GM18507 (cell line): Measurements from ENCODE around the gene VPS72.
"Not testable (repeated sequence)": the region's sequence is repeated elsewhere in the genome, so short reads cannot be mapped to it uniquely, and the experiment has no call there.

Experiments used
- DNase-seq: peaks from one replicate; pipeline ENCODE4 v3.0.0; 2011; ENCODE audit warnings: low read depth; ENCODE audit not compliant: insufficient read length; ENCODE audit errors: extremely low spot score
- FAIRE-seq: peaks from 2 replicates; lab custom pipeline; 2011; peaks lifted over from hg19 to GRCh38; lab: Jason Lieb, UNC

VPS72 gene

DNA sequence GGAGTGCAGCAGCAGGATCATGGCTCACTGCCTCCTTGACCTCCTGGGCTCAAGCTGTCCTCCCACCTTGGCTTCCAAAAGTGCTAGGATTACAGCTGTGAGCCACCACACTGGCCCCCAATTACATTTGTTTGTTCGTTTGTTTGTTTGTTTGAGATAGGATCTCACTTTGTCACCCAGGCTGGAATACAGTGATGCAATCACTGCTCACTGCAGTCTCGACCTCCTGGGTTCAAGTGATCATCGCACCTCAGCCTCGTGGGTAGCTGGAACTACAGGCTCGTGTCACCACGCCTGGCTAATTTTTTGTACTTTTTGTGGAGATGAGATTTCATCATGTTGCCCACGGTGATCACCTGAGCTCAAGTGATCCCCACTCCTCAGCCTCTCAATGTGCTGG, 2.0 kb upstream of the VPS72 start:
- DNase-seq, result no peak
- no peak for FAIRE-seq

DNA sequence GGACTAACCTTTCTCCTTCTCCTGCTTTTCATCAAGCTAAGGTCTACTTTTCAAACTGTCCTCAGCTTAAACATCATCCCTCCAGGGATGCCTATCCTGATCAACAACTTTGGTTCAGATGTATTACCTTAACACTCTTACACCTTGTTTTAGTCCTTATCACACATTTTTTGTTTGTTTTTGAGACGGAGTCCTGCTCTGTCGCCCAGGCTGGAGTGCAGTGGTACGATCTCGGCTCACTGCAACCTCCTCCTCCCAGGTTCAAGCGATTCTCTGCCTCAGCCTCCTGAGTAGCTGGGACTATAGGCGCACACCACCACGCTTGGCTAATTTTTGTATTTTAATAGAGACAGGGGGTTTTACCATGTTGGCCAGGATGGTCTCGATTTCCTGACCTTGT, 1.3 kb downstream of the VPS72 start:
- not testable (repeated sequence) for DNase-seq, FAIRE-seq

GRCh38 chr1:151187205-151187604, 2.8 kb downstream of the VPS72 start:
- FAIRE-seq (no peak), DNase-seq (no peak)

DNA sequence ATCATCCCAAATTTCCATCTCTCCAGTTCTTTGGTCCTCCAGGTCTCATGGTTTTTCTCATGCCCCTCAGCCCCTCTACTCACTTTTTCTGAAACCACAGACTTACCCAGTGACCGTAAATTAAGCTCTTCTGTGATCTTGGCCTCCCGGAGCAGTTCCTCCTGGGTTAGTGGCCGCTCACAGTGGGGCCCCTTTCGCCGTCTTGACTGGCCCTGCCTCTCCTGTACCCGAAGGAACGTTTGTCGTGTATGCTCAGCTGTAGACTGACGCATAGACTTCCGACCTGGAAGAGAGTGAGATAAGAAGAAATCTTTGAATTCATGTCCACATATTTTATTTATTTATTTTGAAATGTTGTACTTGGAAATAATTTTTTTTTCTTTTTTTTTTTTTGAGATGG, 5.8 kb downstream of the VPS72 start:
- DNase-seq, result no peak
- no peak for FAIRE-seq

DNA sequence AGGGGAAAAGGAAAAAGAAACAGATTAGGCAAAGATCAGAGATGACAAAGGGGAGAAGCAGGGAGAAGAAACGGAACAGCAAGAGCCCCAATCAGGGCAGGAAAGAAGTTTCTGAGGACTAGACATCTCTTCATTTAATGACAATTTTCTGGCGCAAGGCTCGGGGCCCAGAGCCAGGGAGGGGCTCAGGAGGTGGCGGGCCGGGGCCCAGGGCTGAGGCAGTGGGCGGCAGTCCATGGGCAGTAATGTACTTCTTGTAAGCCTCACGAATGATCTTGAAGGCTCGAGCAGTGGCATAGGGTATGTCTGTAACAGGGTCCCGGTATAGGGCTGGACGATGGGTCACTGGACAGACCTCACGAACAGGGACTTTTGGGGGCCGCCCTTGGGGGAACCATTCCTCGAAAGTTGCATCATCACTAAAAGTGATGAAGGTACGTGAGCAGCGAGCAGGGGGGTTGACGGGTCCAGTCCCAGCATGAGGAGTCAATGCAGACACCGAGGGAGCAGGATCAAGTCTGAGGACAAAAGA, 13.4 kb downstream of the VPS72 start:
- no peak for FAIRE-seq
- no peak for DNase-seq

DNA sequence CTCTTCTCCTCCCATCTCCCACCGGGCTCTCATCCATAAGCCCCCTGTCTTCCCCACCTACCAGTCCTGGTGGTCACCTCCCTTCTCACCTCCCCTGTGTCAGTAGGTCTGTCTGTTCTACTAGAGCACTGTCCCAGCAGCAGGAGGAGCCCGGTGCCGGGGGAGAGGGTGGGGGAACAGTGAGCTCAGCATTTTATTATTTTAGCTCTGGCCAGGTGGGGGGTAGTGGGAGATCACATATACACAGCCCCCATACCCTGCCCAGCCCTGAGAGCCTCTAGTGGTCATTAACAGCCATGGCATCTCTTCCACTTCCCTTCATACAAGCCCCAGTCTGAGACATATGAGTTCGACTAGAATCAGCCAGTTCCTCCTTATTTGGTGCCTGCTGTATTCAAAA, 14.1 kb downstream of the VPS72 start, which contains the start of gene TMOD4:
Gene TMOD4, minus strand, starts transcription at position 119 of the 400 bp plus-strand sequence. CDS start 1,106 bp downstream, outside the sequence.
- DNase-seq (no peak), FAIRE-seq (no peak)

DNA sequence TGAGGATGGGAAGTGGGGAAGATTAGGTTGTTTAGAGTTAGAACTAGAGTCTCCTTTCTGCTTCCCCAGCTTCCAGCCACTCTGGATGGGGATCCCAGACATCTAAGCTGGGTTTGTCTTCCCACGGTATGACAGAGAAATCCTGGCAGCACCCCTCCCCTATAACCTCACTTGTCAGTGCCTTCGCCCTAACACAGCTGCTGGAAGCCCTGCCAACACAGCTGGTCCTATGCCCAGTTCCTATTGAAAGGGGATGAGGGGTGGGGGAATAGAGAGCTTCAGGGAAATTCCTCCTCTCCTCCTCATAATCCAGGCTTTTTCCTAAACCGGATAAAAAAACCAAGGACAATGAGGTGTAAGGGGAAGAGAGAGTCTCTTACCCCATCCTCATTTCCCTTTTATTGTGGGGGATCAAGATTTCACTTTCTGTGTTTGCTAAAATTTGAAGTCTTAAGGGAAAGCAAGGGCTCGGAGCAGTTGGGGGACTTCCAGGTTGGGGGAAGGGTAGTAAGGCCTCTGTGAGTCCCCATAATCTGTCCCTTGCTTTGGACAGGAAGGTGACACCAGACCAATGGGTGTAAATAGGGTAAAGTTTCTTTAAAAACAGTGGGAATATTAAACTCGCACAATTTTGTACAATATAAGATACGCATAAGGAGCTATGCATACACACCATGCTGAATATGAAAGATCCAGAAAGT, 14.8 kb downstream of the VPS72 start:
- DNase-seq, result no peak
- FAIRE-seq, result no peak

DNA sequence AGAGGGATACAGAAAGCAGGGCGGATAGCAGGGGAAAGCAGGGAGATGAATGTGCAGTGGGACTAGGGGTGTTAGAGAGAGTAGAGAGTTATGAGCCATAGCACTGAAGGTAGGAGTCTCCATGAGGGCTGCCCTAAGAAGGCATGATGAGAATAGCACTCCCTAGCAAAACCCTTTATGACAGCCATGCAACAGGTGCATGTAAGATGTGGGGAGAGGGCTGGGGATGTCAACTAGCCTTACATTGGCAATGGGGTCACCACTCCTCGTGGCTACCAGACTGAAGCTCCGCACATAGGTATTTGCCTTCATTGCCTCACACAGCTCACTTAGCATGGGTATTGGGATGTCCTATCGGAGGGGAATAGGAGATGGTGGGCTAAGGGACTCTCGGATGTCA, 18.8 kb downstream of the VPS72 start:
- FAIRE-seq (no peak), DNase-seq (no peak)

DNA sequence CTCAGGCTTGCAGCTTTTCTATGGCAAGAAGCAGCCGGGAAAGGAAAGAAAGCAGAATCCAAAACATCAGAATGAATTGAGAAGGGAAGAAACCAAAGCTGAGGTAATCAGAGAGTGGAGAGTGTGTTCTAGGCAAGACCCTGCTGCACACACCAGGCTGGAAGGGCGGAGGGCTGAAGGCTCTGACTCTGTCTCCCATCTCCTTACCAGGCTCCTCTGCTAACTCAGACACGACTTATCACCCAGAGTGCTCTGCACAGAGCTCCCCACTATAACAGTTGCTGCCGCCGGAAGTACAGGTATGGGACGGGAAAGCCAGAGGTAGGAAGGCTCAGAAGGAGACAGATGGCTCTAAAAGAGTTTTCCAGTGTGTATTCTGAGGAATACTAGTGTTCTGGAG, 22.9 kb downstream of the VPS72 start:
- FAIRE-seq (no peak), DNase-seq (no peak)

- no peak for FAIRE-seq
- no peak for DNase-seq
These were observed 23.5 kb downstream of the VPS72 start for GRCh38 chr1:151166505-151166956.

GRCh38 chr1:151165738-151166504, 24.1 kb downstream of the VPS72 start, which contains the start of the genes LYSMD1 and SCNM1:
Gene LYSMD1, minus strand, starts transcription at chr1:151165902. Its CDS starts 644 bp downstream, at chr1:151165258.
Gene SCNM1, plus strand, starts transcription at chr1:151166144. Its CDS starts 9 bp downstream, at chr1:151166153.
- peak; percentile 99 for FAIRE-seq
- peak; percentile 89 for DNase-seq

- FAIRE-seq (no peak), DNase-seq (no peak)
These were observed 24.7 kb downstream of the VPS72 start for GRCh38 chr1:151165281-151165737.

DNA sequence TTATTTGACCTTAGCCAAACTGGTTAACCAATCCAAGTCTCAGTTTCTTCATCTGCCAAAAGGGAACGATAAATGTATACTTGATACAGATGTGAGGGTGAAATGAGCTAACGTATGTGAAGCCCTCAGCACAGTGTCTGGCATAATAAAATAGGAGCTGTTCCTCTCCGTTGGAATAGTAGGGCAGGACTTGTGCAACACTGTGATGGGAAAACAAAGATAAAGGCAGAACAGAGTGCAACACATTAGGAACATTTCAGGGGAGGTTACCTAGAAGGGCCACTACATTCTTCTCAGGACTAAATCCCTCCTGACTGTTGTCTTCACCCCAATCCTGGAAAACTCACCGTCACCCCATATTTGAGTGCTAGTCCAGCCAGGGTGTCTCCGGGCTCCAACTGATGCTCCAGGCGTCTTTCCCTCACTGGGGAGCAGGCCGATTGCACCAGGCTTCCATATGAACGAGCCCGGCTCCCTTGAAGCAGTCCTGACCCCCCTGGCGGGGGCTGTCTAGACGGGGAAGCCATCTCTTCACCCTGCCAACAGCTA, 25.2 kb downstream of the VPS72 start:
- DNase-seq (no peak), FAIRE-seq (no peak)

DNA sequence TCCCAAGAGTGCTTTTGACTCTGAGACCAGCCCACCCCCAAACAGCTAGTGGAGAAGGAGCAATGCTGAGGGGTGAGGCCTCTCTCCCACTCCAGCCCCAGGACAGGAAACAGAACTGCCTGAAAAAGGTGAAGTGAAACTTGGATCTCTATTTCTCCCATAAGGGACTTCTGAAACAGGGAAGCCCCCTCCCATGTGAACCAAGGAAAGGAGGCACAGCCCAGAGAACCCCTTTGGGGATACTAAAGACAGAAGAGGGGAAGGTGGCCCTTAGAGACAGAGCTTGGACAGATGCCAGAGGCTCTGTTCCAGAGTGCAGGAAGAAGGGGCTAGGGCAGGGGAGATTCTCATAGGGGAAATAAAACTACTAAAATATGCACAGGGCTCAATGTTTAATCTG, 30.6 kb downstream of the VPS72 start:
- FAIRE-seq, result no peak
- DNase-seq, result no peak

GRCh38 chr1:151158751-151159251, 31.2 kb downstream of the VPS72 start:
- no peak for DNase-seq
- FAIRE-seq, result no peak

DNA sequence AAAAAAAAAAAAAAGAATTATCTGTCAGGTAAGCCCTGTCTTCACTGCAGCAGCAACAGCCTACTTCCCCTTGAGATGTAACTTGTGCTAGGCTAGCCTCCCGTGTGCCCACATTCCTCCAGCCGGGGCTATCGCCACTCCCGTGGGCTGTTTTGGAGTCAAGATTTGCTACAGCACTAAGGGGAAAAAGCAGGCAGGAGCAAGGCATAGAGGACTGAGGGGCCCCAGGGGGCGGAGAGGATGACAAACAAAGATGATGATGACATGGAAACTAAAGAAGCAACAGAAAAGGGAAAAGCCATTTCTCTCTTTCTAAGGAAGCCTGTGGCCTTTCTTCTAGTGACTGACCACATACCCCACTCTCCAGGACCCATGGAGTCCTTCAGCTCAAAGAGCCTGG, 31.7 kb downstream of the VPS72 start:
- FAIRE-seq (no peak), DNase-seq (no peak)

DNA sequence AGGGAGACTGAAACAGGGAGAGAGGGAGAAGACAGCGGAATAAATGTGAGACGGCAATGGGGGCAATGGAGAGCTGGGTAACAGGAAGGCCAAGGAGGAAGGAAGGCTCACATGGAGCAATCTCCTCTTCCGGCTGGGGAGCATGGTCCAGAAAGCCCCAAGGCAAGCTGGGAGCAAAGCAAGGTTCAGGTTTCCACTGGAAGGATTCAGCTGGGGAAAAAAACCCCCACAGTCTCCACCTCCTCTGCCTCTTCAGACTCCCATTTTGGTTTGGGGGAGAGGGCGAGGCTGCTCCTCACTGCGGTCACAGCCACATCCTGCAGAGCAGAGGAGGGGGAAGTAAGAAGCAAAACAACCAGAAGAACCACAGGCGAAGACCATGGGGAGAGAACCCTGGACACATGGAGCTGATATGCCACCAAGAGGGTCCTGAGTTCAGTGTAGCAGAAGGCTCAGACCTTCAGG, 32.9 kb downstream of the VPS72 start:
- peak; percentile 82 for FAIRE-seq

GRCh38 chr1:151156515-151156819, 33.5 kb downstream of the VPS72 start, which contains the start of gene TNFAIP8L2:
Gene TNFAIP8L2, plus strand, starts transcription at chr1:151156649. Its CDS starts 2,049 bp downstream, at chr1:151158698.
- FAIRE-seq, result no peak
- DNase-seq, result peak; percentile 35

More for the DNA sequence above, 32.9 kb downstream of the VPS72 start:
- no peak for DNase-seq

- no peak for FAIRE-seq
- DNase-seq, result no peak
These were observed 42.3 kb downstream of the VPS72 start for GRCh38 chr1:151147665-151148064.

DNA sequence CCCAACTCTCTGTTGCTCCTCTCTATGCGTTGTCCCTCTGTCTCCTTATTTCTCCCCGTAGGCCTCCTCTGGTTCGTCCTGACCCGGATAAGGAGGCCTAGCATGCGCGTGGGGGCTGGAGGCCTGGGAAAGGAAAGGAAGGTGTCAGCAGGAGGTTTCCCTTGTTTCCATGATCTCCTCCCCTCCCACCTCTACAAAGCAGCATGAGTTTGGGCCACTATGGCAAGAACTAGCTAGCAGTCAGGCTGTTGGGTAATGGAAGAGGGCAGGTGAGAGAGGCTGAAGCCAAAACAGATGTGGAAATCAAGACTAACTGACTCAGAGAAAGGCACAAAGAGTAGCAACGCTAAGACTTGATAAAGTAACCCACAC, 42.9 kb downstream of the VPS72 start:
- DNase-seq, result no peak
- no peak for FAIRE-seq
